Skeletal muscle satellite cell (primary cell): ENCODE results near the gene TCFL5.

ENCODE experiments used
- H3K27me3 ChIP-seq: 2 replicates; pipeline ENCODE4 v1.7.0; 2013; ENCODE audit warnings: low read length; ENCODE audit not compliant: control insufficient read depth, insufficient read depth
- H3K36me3 ChIP-seq: 2 replicates; pipeline ENCODE4 v1.7.0; 2013; ENCODE audit warnings: mild to moderate bottlenecking, control low read depth, low read length; ENCODE audit not compliant: insufficient read depth
- H3K4me1 ChIP-seq: 2 replicates; pipeline ENCODE4 v1.7.0; 2013; ENCODE audit warnings: low read length; ENCODE audit not compliant: control insufficient read depth, insufficient read depth
- H3K4me2 ChIP-seq: 2 replicates; pipeline ENCODE4 v1.7.0; 2013; ENCODE audit warnings: mild to moderate bottlenecking, low read length
- H3K4me3 ChIP-seq: 2 replicates; pipeline ENCODE4 v1.7.0; 2013; ENCODE audit warnings: low read length
- H3K9ac ChIP-seq: 2 replicates; pipeline ENCODE4 v1.7.0; 2013; ENCODE audit warnings: mild to moderate bottlenecking, low read depth, low read length, moderate library complexity
- H3K9me3 ChIP-seq: replicated peaks from 2 replicates; pipeline ENCODE4 v1.7.0; 2013; ENCODE audit warnings: mild to moderate bottlenecking, control low read depth, low read length

Gene TCFL5

DNA sequence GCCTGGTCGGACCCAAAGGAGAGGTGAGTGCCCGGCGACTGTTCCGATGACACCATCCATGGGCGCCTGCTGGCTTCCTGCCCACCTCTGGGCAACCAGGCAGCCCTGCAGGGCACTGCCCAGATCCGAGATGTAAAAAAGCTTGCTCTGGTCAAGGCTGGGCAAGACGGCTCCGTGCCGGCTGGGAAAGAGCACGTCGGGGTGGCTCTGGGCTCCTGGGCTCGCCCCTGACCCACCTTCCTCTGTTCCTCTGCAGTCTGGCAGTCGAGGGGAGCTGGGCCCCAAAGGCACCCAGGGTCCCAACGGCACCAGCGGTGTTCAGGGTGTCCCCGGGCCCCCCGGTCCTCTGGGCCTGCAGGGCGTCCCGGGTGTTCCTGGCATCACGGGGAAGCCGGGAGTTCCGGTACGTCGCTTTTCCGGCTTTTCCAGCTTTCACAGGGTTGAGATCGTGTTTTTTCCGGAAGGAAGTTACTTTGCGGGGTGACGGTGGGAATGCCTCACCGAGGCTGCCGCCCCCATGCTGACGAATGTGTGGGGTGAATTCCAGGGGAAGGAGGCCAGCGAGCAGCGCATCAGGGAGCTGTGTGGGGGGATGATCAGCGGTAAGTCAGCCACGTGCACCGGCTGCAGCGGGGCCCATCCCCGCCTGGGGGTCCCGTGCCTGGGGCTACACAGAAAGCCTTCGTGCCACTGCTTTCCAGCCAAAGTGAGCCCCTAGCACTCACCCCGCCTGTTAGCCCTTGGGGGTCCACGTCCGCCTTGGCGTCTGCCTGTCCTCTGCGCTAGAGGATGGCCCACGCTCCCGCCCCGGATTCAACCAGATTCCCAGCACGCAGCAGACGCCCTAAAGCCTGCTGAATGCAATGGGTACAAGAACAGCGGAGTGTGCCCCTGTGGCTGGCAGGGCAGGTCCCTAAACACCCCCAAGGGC, 25.4 kb downstream of the TCFL5 start:
- no peak overlapping the region for H3K4me2 ChIP-seq
- no peaks in the 10 kb centered on the region for H3K9me3 ChIP-seq
- H3K9ac ChIP-seq = no peak overlapping the region
- H3K4me3 ChIP-seq = no peak overlapping the region
- H3K27me3 ChIP-seq = peaks cover 37% of the 10 kb centered on the region
- H3K36me3 ChIP-seq = peaks cover 2% of the 10 kb centered on the region
- peaks cover 10% of the 10 kb centered on the region for H3K4me1 ChIP-seq

DNA sequence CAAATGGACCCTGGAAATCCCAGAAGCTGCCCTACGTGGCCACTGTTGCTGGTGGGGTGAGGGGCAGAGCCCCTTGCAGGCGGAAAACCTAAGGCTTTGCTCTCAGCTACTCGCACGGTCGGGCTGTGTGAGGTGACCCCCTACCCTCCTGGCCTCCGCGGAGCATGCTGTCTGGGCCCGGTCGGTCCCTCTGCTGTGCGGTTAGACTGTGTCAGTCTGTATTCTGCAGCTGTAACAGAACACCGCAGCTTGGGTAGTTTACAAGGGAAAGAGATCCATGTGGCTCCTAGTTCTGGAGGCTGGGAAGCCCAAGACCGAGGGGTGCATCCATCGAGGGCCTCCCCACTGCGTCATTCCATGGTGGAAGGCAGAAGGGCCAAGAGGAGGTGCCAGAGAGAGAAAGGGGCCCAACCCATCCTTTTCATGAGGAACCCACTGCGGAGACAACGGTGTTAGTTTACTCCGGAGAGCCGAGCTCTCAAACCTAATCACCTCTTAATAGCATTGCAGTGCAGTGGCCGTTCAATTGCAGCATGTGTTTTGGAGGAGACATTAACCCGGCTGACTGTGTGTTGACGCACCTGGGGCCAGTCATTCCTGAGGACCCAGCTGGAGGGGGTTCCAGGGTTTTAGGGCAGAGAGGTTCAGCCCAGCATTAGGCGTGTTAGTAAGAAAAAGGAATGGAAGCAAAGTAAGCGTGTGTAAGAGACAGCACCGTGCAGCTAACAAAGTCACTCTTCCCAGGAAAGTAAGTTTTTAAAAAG, 26.5 kb downstream of the TCFL5 start:
- Histone ChIP-seq H3K9ac (no peak overlapping the region), H3K27me3 (peaks cover 37% of the 10 kb centered on the region), H3K4me2 (no peak overlapping the region), H3K9me3 (no peaks in the 10 kb centered on the region), H3K36me3 (no peaks in the 10 kb centered on the region), H3K4me1 (peaks cover 10% of the 10 kb centered on the region), H3K4me3 (no peak overlapping the region)

DNA sequence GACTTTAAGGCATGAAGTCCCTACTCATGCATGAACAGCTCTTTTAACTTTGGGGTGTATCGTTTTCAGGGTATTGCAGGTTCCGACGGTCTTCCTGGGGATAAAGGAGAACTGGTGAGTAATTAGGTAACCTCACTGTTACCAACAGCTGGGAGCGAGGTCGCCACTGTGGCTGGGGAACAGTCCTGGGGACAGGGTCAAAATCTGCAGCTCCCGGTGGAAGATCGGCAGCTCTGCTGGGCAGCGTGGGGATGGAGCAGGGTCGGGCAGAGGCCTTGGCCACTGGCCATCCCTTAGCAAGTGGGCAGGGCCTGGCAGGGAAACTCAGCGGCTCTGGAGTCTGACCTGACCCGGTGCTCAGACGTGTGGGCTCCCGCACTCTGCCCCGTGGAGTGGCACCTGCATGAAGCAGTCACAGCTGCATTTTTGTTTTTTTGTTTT, 28.7 kb downstream of the TCFL5 start:
- H3K9me3 ChIP-seq = no peaks in the 10 kb centered on the region
- peaks cover 10% of the 10 kb centered on the region for H3K4me1 ChIP-seq
- H3K4me3 ChIP-seq = no peak overlapping the region
- peaks cover 37% of the 10 kb centered on the region for H3K27me3 ChIP-seq
- H3K4me2 ChIP-seq = peak overlapping the region; percentile 12
- H3K9ac ChIP-seq = no peak overlapping the region
- no peaks in the 10 kb centered on the region for H3K36me3 ChIP-seq

DNA sequence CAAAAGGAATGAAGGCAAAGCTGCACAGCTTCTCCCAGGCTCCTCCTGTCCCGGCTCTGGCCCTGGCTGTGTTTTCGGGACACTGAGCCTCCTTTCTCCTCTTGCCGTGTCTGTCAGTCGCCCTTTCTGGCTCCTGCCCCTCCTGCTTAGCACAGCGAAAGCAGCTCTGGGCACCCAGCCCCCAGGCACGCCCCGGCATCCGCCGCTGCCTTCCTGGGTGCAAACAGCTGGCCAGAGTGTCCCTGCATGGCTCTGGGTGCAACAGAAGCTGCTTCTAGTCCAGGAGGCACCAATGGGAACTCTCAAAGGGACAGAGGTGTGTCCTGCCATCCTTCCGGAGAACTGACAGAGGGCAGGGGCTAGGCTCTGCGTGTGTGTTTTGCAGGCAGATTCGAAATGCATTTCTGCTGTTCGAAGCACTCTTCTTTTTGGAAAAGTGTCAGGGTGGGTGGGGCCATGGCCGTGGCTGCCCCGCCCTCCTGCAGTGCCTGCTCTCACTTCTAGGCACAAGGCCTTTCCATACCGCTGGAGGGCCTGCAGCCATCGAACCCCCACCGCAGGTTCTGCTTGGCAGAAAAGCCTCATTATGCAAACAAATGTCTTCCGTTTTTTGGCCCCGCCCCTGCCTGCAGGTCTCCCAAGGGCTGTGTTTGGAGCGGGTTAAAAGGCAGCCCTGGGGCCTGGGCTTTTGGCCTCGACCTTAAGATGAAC, 29.3 kb downstream of the TCFL5 start:
- Histone ChIP-seq H3K9ac (no peak overlapping the region), H3K27me3 (peaks cover 41% of the 10 kb centered on the region), H3K4me1 (peaks cover 10% of the 10 kb centered on the region), H3K4me3 (no peak overlapping the region), H3K36me3 (no peaks in the 10 kb centered on the region), H3K9me3 (no peaks in the 10 kb centered on the region), H3K4me2 (peak overlapping the region; percentile 60)

DNA sequence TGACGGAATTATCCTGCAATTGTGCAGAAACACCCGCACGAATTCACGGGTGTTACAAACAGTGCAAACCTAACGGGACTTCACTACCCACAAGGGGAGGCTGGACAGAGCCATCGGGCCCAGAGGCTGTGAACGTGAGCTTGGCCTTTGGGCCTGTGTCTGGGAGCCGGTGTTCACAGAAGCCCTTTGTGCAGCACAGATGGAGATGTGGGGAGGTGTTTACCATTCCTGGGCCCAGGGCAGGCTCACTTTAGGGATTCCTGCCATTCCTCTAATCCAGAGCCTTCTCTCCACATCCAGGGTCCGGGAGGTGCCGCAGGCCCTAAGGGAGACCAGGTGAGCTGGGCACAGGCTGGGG, 29.8 kb downstream of the TCFL5 start:
- H3K4me3 ChIP-seq = no peak overlapping the region
- no peak overlapping the region for H3K9ac ChIP-seq
- no peak overlapping the region for H3K4me2 ChIP-seq
- H3K4me1 ChIP-seq = peaks cover 10% of the 10 kb centered on the region
- H3K36me3 ChIP-seq = no peaks in the 10 kb centered on the region
- peaks cover 41% of the 10 kb centered on the region for H3K27me3 ChIP-seq
- no peaks in the 10 kb centered on the region for H3K9me3 ChIP-seq

DNA sequence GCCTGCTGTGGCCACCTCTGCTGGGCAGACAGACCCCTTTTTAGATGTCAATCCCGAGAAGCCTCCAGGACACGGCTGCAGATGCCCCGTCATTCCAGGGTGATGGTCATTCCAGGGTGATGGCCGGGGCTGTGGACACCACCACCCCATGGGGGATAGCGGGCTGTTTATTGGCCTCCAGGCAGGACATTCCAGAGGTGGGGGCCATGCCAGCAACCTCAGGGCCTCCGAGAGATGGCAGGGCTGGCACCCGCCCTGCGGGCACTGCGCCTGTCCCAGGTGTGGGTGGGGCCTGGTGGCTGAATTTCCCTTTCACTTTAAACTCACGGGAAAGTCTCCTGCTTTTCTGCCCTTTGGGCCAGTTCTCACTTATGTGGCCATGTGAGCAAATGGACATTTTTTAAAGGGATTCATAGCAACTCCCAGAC, 30.2 kb downstream of the TCFL5 start:
- Histone ChIP-seq H3K36me3 (no peaks in the 10 kb centered on the region), H3K4me3 (no peak overlapping the region), H3K4me1 (peaks cover 10% of the 10 kb centered on the region), H3K27me3 (peaks cover 37% of the 10 kb centered on the region), H3K9me3 (no peaks in the 10 kb centered on the region), H3K9ac (no peak overlapping the region), H3K4me2 (no peak overlapping the region)

DNA sequence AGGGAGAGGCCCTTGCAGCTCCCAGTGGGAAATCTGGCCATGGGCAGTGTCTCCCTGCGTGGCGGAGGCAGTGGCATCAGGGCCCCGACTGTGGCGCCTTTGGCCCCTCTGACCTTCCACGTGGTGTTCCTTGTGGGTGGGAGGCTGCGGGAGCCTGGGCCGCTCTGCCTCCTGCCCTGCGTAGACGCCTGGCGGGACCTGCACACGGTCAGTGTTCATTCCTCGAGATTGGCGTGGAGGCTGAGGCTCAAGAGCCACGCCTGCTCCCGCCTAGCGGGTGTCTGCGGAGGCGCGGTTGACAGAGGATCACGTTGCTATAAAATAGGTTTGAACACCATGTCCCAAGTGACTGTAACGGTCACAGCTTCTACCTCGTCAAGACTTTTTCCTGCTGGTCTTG, 30.8 kb downstream of the TCFL5 start:
- Histone ChIP-seq H3K27me3 (peaks cover 31% of the 10 kb centered on the region), H3K36me3 (no peaks in the 10 kb centered on the region), H3K9ac (no peak overlapping the region), H3K4me1 (peaks cover 10% of the 10 kb centered on the region), H3K9me3 (no peaks in the 10 kb centered on the region), H3K4me2 (no peak overlapping the region), H3K4me3 (no peak overlapping the region)

DNA sequence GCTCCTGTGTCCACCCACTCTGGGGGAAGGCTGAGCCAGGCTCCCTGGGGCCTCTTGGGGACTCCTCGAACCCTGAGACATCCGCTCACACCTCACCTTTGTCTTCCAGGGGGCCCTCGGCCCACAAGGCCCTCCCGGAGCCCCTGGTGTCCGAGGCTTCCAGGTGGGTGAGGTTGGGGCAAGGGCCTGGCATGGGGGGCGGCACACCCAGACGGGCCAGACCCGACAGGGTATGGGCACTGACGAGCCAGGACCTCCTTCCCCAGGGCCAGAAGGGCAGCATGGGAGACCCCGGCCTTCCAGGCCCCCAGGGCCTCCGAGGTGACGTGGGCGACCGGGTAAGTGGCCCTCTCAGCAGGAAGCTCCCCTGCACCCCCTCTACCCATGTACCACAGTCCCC, 31.4 kb downstream of the TCFL5 start:
- no peaks in the 10 kb centered on the region for H3K9me3 ChIP-seq
- no peak overlapping the region for H3K4me2 ChIP-seq
- peaks cover 10% of the 10 kb centered on the region for H3K4me1 ChIP-seq
- H3K27me3 ChIP-seq = peaks cover 26% of the 10 kb centered on the region
- H3K36me3 ChIP-seq = no peaks in the 10 kb centered on the region
- no peak overlapping the region for H3K4me3 ChIP-seq
- H3K9ac ChIP-seq = no peak overlapping the region

DNA sequence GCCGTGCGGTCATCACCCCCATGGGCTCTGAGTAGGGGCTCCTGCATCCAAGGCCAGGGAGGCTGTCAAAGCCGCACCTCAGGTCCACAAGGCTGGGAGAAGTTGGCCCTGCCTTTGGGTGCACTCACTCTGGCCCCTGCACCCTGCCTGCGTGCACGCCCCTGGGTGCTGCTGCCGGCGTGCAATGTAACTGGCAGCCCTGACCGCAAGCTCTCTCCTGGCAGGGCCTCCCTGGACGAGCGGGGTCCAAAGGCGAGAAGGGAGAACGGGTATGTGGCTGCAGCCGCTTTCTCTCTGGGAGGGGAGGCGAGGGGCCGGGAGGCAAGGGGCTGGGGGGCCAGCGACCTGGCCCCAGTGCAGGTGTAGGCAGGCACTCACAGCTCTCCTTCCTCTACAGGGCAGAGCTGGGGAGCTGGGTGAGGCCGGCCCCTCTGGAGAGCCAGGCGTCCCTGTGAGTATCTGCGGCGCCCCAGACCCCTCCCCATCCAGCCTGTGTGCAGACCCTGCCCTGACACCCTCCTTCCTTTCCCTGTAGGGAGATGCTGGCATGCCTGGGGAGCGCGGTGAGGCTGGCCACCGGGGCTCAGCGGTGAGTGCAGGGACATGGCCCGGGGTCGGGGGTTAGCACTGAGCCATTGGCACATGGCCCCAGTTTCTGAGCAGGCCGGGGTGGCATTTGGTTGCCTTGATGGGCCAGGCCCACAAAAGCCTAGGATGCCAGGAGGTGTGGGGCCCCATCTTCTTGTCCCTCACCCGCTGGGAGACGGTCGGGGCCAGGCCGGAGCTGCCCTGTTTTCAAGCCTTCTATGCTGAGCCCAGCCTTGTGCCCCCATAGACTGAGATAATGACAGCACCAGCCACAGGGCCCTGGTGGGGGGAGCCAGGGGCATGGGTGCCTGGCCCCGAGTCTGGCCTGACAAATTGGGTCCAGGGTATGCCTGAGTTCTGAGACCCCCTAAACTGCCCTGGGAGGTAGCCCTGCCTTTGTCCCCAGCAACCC, 32.1 kb downstream of the TCFL5 start:
- no peak overlapping the region for H3K4me2 ChIP-seq
- peaks cover 13% of the 10 kb centered on the region for H3K4me1 ChIP-seq
- H3K4me3 ChIP-seq = no peak overlapping the region
- peaks cover 20% of the 10 kb centered on the region for H3K27me3 ChIP-seq
- no peaks in the 10 kb centered on the region for H3K9me3 ChIP-seq
- H3K36me3 ChIP-seq = no peaks in the 10 kb centered on the region
- no peak overlapping the region for H3K9ac ChIP-seq

DNA sequence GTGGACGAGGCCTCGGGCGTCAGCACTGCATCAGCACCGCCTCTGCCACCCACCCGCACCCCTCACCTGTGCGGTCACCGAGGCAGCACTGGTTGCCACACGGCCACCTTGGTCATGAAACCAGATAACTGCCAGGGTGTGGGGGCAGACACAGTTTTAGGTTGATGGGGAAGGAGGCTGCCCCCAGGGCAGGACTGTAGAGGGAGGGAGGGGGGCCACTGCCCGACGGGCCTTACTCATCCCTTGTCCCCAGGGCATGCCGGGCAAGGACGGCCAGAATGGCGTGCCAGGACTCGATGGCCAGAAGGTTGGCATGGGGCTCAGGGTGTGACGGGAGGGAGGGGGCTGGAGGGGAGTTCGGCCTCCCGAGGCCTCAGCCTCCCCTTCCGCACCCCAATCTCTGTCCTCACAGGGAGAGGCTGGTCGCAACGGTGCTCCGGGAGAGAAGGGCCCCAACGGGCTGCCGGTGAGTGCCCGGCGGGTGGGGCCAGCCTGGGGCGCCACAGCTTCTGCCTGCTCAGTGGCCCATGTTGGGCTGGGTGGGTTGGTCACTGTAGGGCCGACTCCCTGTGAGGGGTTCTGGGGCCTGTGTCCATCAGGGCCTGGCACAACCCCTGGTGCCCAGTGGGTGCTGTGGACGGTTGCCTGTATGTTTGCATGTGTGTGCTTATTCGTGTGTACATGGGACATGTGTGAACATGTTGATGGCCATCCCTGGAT, 33.0 kb downstream of the TCFL5 start:
- Histone ChIP-seq H3K4me3 (no peak overlapping the region), H3K9me3 (no peaks in the 10 kb centered on the region), H3K4me1 (peaks cover 13% of the 10 kb centered on the region), H3K27me3 (peaks cover 20% of the 10 kb centered on the region), H3K9ac (no peak overlapping the region), H3K36me3 (no peaks in the 10 kb centered on the region), H3K4me2 (no peak overlapping the region)
